ENCODE data around the gene PTPRR.

The PTPRR gene

DNA sequence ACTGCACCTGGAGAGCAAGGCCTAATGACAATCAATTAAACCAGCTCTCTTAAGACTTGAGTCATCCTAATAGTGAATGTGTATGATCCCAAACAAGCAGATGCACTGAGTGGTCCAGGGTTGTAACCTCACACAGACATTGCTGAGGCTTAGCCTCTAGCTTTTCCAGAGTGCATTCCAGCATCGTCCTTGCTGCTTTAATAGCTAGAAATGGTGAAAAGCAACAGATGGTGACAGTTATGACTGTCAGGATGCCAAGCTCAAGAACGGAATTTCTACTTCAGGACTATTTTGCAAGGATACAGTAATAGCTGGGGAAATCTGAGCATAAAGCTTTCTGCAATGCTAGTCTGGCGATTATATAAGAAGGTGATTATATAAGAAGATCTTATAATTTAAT lies 34.6 kb downstream of the PTPRR start:
- Histone ChIP-seq H3K4me3 (ENCODE audit: control insufficient read depth in 1 of 7, extremely low read depth in 1 of 7, insufficient read depth in 4 of 7, low read depth in 2 of 7, low read length in 6 of 7) (no peak overlapping the region), H3K27ac (ENCODE audit: insufficient read depth in 1 of 2, low read depth in 1 of 2, low read length in 2 of 2, poor library complexity in 1 of 2, severe bottlenecking in 2 of 2) (no peak overlapping the region), H3K9me3 (ENCODE audit: control extremely low read depth in 1 of 5, control insufficient read depth in 4 of 5, insufficient read depth in 2 of 5, low read depth in 1 of 5, low read length in 4 of 5) (no peaks in the 10 kb centered on the region), H3K4me1 (ENCODE audit: control extremely low read depth in 1 of 4, control insufficient read depth in 4 of 4, insufficient read depth in 4 of 4, low read length in 3 of 4) (no peaks in the 10 kb centered on the region), H3K36me3 (ENCODE audit: control insufficient read depth in 4 of 4, insufficient read depth in 4 of 4, low read length in 3 of 4) (no peaks in the 10 kb centered on the region), H3K27me3 (replicated peaks in 2 of 5; ENCODE audit: control insufficient read depth in 4 of 5, insufficient read depth in 5 of 5, low read length in 4 of 5) (peaks cover 0 to 1% (median 0%) of the 10 kb centered on the region in 5 experiments)
- no peak for DNase-seq
- ChIA-PET POLR2A (no interaction called here), CTCF (interaction anchor here (0.5 kb wide), 1 partner anchor 1152 kb away, joined by 3 read pairs; no protein-coding TSS in a partner anchor)
- 91% methylated on average over 2 of the region's 3 CpGs for WGBS (ENCODE audit: insufficient coverage)

GRCh38 chr12:70883855-70884254 lies 36.7 kb downstream of the PTPRR start:
- ChIA-PET CTCF (no interaction called here), POLR2A (no interaction called here)
- DNase-seq: no peak
- no peaks in the 10 kb centered on the region for H3K4me1 ChIP-seq (ENCODE audit: control extremely low read depth in 1 of 4, control insufficient read depth in 4 of 4, insufficient read depth in 4 of 4, low read length in 3 of 4)
- no peaks in the 10 kb centered on the region for H3K9me3 ChIP-seq (ENCODE audit: control extremely low read depth in 1 of 5, control insufficient read depth in 4 of 5, insufficient read depth in 2 of 5, low read depth in 1 of 5, low read length in 4 of 5)
- no peak overlapping the region for H3K27ac ChIP-seq (ENCODE audit: insufficient read depth in 1 of 2, low read depth in 1 of 2, low read length in 2 of 2, poor library complexity in 1 of 2, severe bottlenecking in 2 of 2)
- no peaks in the 10 kb centered on the region for H3K36me3 ChIP-seq (ENCODE audit: control insufficient read depth in 4 of 4, insufficient read depth in 4 of 4, low read length in 3 of 4)
- no CpG with 5 or more reads among the region's 1 CpG for WGBS (ENCODE audit: insufficient coverage)
- H3K4me3 ChIP-seq (ENCODE audit: control insufficient read depth in 1 of 7, extremely low read depth in 1 of 7, insufficient read depth in 4 of 7, low read depth in 2 of 7, low read length in 6 of 7): no peak overlapping the region
- H3K27me3 ChIP-seq (replicated peaks in 2 of 5; ENCODE audit: control insufficient read depth in 4 of 5, insufficient read depth in 5 of 5, low read length in 4 of 5): peaks cover 0 to 1% (median 0%) of the 10 kb centered on the region in 5 experiments

GRCh38 chr12:70880744-70881143 lies 39.8 kb downstream of the PTPRR start:
- ChIA-PET CTCF (no interaction called here), POLR2A (no interaction called here)
- 100% methylated on average over 1 of the region's 1 CpG for WGBS (ENCODE audit: insufficient coverage)
- H3K36me3 ChIP-seq (ENCODE audit: control insufficient read depth in 4 of 4, insufficient read depth in 4 of 4, low read length in 3 of 4): no peaks in the 10 kb centered on the region
- H3K27me3 ChIP-seq (replicated peaks in 2 of 5; ENCODE audit: control insufficient read depth in 4 of 5, insufficient read depth in 5 of 5, low read length in 4 of 5): no peaks in the 10 kb centered on the region
- DNase-seq: no peak
- H3K27ac ChIP-seq (ENCODE audit: insufficient read depth in 1 of 2, low read depth in 1 of 2, low read length in 2 of 2, poor library complexity in 1 of 2, severe bottlenecking in 2 of 2): no peak overlapping the region
- no peaks in the 10 kb centered on the region for H3K4me1 ChIP-seq (ENCODE audit: control extremely low read depth in 1 of 4, control insufficient read depth in 4 of 4, insufficient read depth in 4 of 4, low read length in 3 of 4)
- no peak overlapping the region for H3K4me3 ChIP-seq (ENCODE audit: control insufficient read depth in 1 of 7, extremely low read depth in 1 of 7, insufficient read depth in 4 of 7, low read depth in 2 of 7, low read length in 6 of 7)
- H3K9me3 ChIP-seq (ENCODE audit: control extremely low read depth in 1 of 5, control insufficient read depth in 4 of 5, insufficient read depth in 2 of 5, low read depth in 1 of 5, low read length in 4 of 5): no peaks in the 10 kb centered on the region

DNA sequence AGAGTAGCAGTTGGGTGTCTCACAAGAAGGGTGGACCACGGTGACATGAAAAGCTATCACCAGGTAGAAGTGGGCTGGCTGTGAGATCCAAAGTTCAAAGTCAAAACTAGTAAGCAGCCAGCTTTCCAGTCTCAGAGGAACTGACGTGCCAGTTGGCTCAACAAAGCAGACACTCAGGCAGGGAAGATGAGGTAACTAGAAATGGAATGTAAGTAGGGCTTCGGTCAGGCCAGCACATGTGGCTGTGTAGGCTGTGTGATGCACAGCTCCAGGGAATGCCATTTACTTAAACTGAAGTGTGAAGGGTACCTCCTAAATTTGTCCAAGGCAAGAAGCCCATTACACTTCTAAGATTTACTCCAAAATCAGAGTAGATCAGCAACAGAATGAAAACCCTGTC lies 43.6 kb downstream of the PTPRR start:
- Histone ChIP-seq H3K27ac (ENCODE audit: insufficient read depth in 1 of 2, low read depth in 1 of 2, low read length in 2 of 2, poor library complexity in 1 of 2, severe bottlenecking in 2 of 2) (no peak overlapping the region), H3K4me1 (ENCODE audit: control extremely low read depth in 1 of 4, control insufficient read depth in 4 of 4, insufficient read depth in 4 of 4, low read length in 3 of 4) (no peaks in the 10 kb centered on the region), H3K36me3 (ENCODE audit: control insufficient read depth in 4 of 4, insufficient read depth in 4 of 4, low read length in 3 of 4) (no peaks in the 10 kb centered on the region), H3K27me3 (replicated peaks in 2 of 5; ENCODE audit: control insufficient read depth in 4 of 5, insufficient read depth in 5 of 5, low read length in 4 of 5) (no peaks in the 10 kb centered on the region), H3K4me3 (ENCODE audit: control insufficient read depth in 1 of 7, extremely low read depth in 1 of 7, insufficient read depth in 4 of 7, low read depth in 2 of 7, low read length in 6 of 7) (no peak overlapping the region), H3K9me3 (ENCODE audit: control extremely low read depth in 1 of 5, control insufficient read depth in 4 of 5, insufficient read depth in 2 of 5, low read depth in 1 of 5, low read length in 4 of 5) (no peaks in the 10 kb centered on the region)
- 63% methylated on average over 3 of the region's 3 CpGs for WGBS (ENCODE audit: insufficient coverage)
- ChIA-PET POLR2A (no interaction called here), CTCF (no interaction called here)
- no peak for DNase-seq

DNA sequence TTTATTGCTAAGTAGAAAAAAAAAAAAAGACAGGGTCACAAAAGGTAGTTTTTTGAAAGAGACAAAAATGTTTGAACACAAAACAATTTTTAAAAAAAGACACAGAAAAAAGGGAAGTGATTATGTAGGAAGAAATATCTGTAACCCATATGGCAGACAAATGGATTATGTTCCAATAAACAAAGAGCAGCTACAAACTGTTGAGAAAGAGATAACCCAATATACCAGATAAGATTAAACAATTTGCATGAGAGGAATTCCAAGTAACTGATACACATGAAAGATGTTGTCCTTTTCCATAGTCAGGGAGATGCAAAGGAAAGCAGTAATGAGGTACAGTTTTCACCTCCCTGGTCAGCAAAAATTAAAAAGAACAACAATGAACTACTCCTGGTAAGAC lies 44.9 kb downstream of the PTPRR start:
- no peaks in the 10 kb centered on the region for H3K27me3 ChIP-seq (replicated peaks in 2 of 5; ENCODE audit: control insufficient read depth in 4 of 5, insufficient read depth in 5 of 5, low read length in 4 of 5)
- no peaks in the 10 kb centered on the region for H3K4me1 ChIP-seq (ENCODE audit: control extremely low read depth in 1 of 4, control insufficient read depth in 4 of 4, insufficient read depth in 4 of 4, low read length in 3 of 4)
- ChIA-PET POLR2A (no interaction called here), CTCF (no interaction called here)
- no peaks in the 10 kb centered on the region for H3K9me3 ChIP-seq (ENCODE audit: control extremely low read depth in 1 of 5, control insufficient read depth in 4 of 5, insufficient read depth in 2 of 5, low read depth in 1 of 5, low read length in 4 of 5)
- no peak for DNase-seq
- H3K4me3 ChIP-seq (ENCODE audit: control insufficient read depth in 1 of 7, extremely low read depth in 1 of 7, insufficient read depth in 4 of 7, low read depth in 2 of 7, low read length in 6 of 7): no peak overlapping the region
- H3K27ac ChIP-seq (ENCODE audit: insufficient read depth in 1 of 2, low read depth in 1 of 2, low read length in 2 of 2, poor library complexity in 1 of 2, severe bottlenecking in 2 of 2): no peak overlapping the region
- H3K36me3 ChIP-seq (ENCODE audit: control insufficient read depth in 4 of 4, insufficient read depth in 4 of 4, low read length in 3 of 4): no peaks in the 10 kb centered on the region

DNA sequence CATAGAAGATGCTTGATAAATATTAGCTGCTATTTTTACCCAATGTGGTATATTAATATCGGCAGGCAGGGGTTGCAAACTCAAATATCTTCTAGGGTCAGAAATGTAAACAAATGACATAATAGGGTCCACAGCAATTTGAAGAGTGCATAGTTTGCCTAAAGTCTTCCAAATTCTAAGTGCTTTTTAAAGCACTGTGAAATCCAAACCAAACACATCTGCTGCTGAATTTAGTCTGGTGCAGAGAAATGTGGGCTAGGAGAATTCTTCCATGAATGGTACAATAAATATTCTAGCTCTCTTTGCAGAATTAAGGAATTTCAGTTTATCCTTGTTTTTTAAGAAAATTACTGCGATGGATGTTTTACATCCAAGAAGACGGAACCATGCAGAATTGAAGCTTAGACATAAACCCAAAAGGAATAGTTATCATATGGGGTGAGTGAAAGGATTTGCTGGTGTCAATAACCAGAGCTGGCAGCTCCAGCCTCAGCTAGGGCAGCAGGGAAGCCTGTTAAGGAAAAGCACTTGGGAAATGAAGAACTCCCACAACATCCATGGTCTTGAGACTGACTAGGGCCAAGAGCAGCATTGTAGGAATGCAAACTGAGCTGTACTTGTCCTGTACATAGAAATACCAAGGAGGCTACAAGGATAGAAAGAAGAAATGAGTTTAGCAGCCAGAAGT lies 65.5 kb downstream of the PTPRR start:
- Histone ChIP-seq H3K9me3 (ENCODE audit: control extremely low read depth in 1 of 5, control insufficient read depth in 4 of 5, insufficient read depth in 2 of 5, low read depth in 1 of 5, low read length in 4 of 5) (peaks cover 0 to 1% (median 0%) of the 10 kb centered on the region in 5 experiments), H3K4me3 (ENCODE audit: control insufficient read depth in 1 of 7, extremely low read depth in 1 of 7, insufficient read depth in 4 of 7, low read depth in 2 of 7, low read length in 6 of 7) (no peak overlapping the region), H3K27me3 (replicated peaks in 2 of 5; ENCODE audit: control insufficient read depth in 4 of 5, insufficient read depth in 5 of 5, low read length in 4 of 5) (peaks cover 0 to 2% (median 0%) of the 10 kb centered on the region in 5 experiments), H3K27ac (ENCODE audit: insufficient read depth in 1 of 2, low read depth in 1 of 2, low read length in 2 of 2, poor library complexity in 1 of 2, severe bottlenecking in 2 of 2) (no peak overlapping the region), H3K4me1 (ENCODE audit: control extremely low read depth in 1 of 4, control insufficient read depth in 4 of 4, insufficient read depth in 4 of 4, low read length in 3 of 4) (no peaks in the 10 kb centered on the region), H3K36me3 (ENCODE audit: control insufficient read depth in 4 of 4, insufficient read depth in 4 of 4, low read length in 3 of 4) (no peaks in the 10 kb centered on the region)
- CTCF ChIA-PET: no interaction called here
- 93% methylated on average over 2 of the region's 3 CpGs for WGBS (ENCODE audit: insufficient coverage)
- DNase-seq: no peak
- POLR2A ChIA-PET: no interaction called here

DNA sequence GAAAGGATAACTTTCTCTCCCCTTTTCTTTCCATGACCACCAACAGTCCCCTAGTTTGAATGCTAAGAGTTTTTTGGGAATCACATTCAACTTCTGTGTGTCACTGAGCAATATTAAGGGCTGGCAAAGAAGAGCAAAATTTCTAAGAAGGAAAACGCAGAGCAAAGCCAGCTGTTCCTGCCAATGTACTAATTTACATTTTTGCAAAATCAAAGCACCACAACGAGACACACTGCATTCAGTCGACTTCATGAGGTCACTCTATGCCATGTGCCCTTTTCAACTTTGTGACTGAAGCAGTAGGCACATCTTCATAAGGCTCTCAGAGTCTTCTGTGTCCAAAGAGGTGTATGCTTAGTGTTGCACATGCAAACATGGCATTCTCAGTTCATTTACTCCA lies 66.4 kb downstream of the PTPRR start:
- WGBS (ENCODE audit: insufficient coverage): 62% methylated on average over 2 of the region's 3 CpGs
- H3K27me3 ChIP-seq (replicated peaks in 2 of 5; ENCODE audit: control insufficient read depth in 4 of 5, insufficient read depth in 5 of 5, low read length in 4 of 5): peaks cover 0 to 2% (median 0%) of the 10 kb centered on the region in 5 experiments
- no peak overlapping the region for H3K27ac ChIP-seq (ENCODE audit: insufficient read depth in 1 of 2, low read depth in 1 of 2, low read length in 2 of 2, poor library complexity in 1 of 2, severe bottlenecking in 2 of 2)
- no peaks in the 10 kb centered on the region for H3K36me3 ChIP-seq (ENCODE audit: control insufficient read depth in 4 of 4, insufficient read depth in 4 of 4, low read length in 3 of 4)
- H3K4me1 ChIP-seq (ENCODE audit: control extremely low read depth in 1 of 4, control insufficient read depth in 4 of 4, insufficient read depth in 4 of 4, low read length in 3 of 4): no peaks in the 10 kb centered on the region
- ChIA-PET POLR2A (no interaction called here), CTCF (no interaction called here)
- peaks cover 0 to 1% (median 0%) of the 10 kb centered on the region in 5 experiments for H3K9me3 ChIP-seq (ENCODE audit: control extremely low read depth in 1 of 5, control insufficient read depth in 4 of 5, insufficient read depth in 2 of 5, low read depth in 1 of 5, low read length in 4 of 5)
- no peak overlapping the region for H3K4me3 ChIP-seq (ENCODE audit: control insufficient read depth in 1 of 7, extremely low read depth in 1 of 7, insufficient read depth in 4 of 7, low read depth in 2 of 7, low read length in 6 of 7)
- DNase-seq: no peak

All from common myeloid progenitor, CD34-positive (primary cell).